ENCODE data around the gene MED12L.
A peak's percentile ranks its signal among the peaks of the same experiment; 100 is the strongest.

The MED12L gene

GRCh38 chr3:151087648-151088047 lies 2.2 kb downstream of the MED12L start:
- Histone ChIP-seq H3K79me2 (ENCODE audit: insufficient read depth, low read length) (no peaks in the 10 kb centered on the region), H3K4me3 (ENCODE audit: low read depth, low read length, poor library complexity, severe bottlenecking) (peak overlapping the region; percentile 81)

GRCh38 chr3:151091685-151092345 lies 6.4 kb downstream of the MED12L start:
- Histone ChIP-seq H4K20me1 (ENCODE audit: insufficient read depth, low read length) (no peaks in the 10 kb centered on the region), H3K79me2 (ENCODE audit: insufficient read depth, low read length) (no peaks in the 10 kb centered on the region), H3K9me2 (ENCODE audit: low read depth, low read length) (no peaks in the 10 kb centered on the region), H3K9me3 (ENCODE audit: low read length) (no peaks in the 10 kb centered on the region), H2AFZ (ENCODE audit: low read length) (no peak overlapping the region), H3K9ac (ENCODE audit: low read length) (no peak overlapping the region), H3F3A (ENCODE audit: insufficient read depth, low read length) (no peaks in the 10 kb centered on the region), H3K4me2 (ENCODE audit: low read length) (no peak overlapping the region), H3K4me3 (ENCODE audit: low read depth, low read length, poor library complexity, severe bottlenecking) (no peak overlapping the region), H3K36me3 (ENCODE audit: insufficient read depth, low read length) (peaks cover 4% of the 10 kb centered on the region; the same call in 1 of the 2 replicates), H3K27ac (ENCODE audit: low read depth, low read length, poor library complexity, severe bottlenecking) (no peak overlapping the region), H3K27me3 (ENCODE audit: insufficient read depth, low read length) (no peaks in the 10 kb centered on the region), H3K4me1 (ENCODE audit: insufficient read depth, low read length, severe bottlenecking) (peaks cover 27% of the 10 kb centered on the region)
- TF ChIP-seq CTCF (IDR thresholded peaks at IDR 0.05; ENCODE audit: low read length) (no peak), EZH2 (IDR thresholded peaks at IDR 0.05; ENCODE audit: borderline replicate concordance, low read length) (no peak)

More at GRCh38 chr3:151087648-151088047, 2.2 kb downstream of the MED12L start:
- H3K27me3 ChIP-seq (ENCODE audit: insufficient read depth, low read length): no peaks in the 10 kb centered on the region
- no peaks in the 10 kb centered on the region for H3K9me2 ChIP-seq (ENCODE audit: low read depth, low read length)
- no peaks in the 10 kb centered on the region for H3F3A ChIP-seq (ENCODE audit: insufficient read depth, low read length)
- peak overlapping the region; percentile 73 for H3K4me2 ChIP-seq (ENCODE audit: low read length)
- no peak overlapping the region for H2AFZ ChIP-seq (ENCODE audit: low read length)
- no peaks in the 10 kb centered on the region for H3K9me3 ChIP-seq (ENCODE audit: low read length)
- H4K20me1 ChIP-seq (ENCODE audit: insufficient read depth, low read length): no peaks in the 10 kb centered on the region
- peak overlapping the region; percentile 76; the same call in 1 of the 2 replicates for H3K9ac ChIP-seq (ENCODE audit: low read length)
- H3K4me1 ChIP-seq (ENCODE audit: insufficient read depth, low read length, severe bottlenecking): peaks cover 18% of the 10 kb centered on the region
- TF ChIP-seq CTCF (IDR thresholded peaks at IDR 0.05; ENCODE audit: low read length) (no peak), EZH2 (IDR thresholded peaks at IDR 0.05; ENCODE audit: borderline replicate concordance, low read length) (no peak)
- H3K27ac ChIP-seq (ENCODE audit: low read depth, low read length, poor library complexity, severe bottlenecking): no peak overlapping the region
- peaks cover 4% of the 10 kb centered on the region; the same call in 1 of the 2 replicates for H3K36me3 ChIP-seq (ENCODE audit: insufficient read depth, low read length)

- TF ChIP-seq CTCF (IDR thresholded peaks at IDR 0.05; ENCODE audit: low read length) (no peak), EZH2 (IDR thresholded peaks at IDR 0.05; ENCODE audit: borderline replicate concordance, low read length) (no peak)
- H3F3A ChIP-seq (ENCODE audit: insufficient read depth, low read length): no peaks in the 10 kb centered on the region
- no peak overlapping the region for H3K27ac ChIP-seq (ENCODE audit: low read depth, low read length, poor library complexity, severe bottlenecking)
- no peaks in the 10 kb centered on the region for H4K20me1 ChIP-seq (ENCODE audit: insufficient read depth, low read length)
- no peaks in the 10 kb centered on the region for H3K79me2 ChIP-seq (ENCODE audit: insufficient read depth, low read length)
- H3K4me3 ChIP-seq (ENCODE audit: low read depth, low read length, poor library complexity, severe bottlenecking): no peak overlapping the region
- peaks cover 4% of the 10 kb centered on the region; the same call in 1 of the 2 replicates for H3K36me3 ChIP-seq (ENCODE audit: insufficient read depth, low read length)
- no peaks in the 10 kb centered on the region for H3K9me2 ChIP-seq (ENCODE audit: low read depth, low read length)
- H3K4me2 ChIP-seq (ENCODE audit: low read length): no peak overlapping the region
- H3K9me3 ChIP-seq (ENCODE audit: low read length): no peaks in the 10 kb centered on the region
- no peak overlapping the region for H2AFZ ChIP-seq (ENCODE audit: low read length)
- no peaks in the 10 kb centered on the region for H3K27me3 ChIP-seq (ENCODE audit: insufficient read depth, low read length)
- peaks cover 17% of the 10 kb centered on the region for H3K4me1 ChIP-seq (ENCODE audit: insufficient read depth, low read length, severe bottlenecking)
- no peak overlapping the region for H3K9ac ChIP-seq (ENCODE audit: low read length)
Observed at GRCh38 chr3:151093148-151093547, 7.7 kb downstream of the MED12L start.
